HFFc6 (cell line): Measurements from ENCODE around the gene TIMM17B. TPM values are rescaled to one million over a fixed set of nuclear protein-coding genes. Genes with fewer than 3 reads are reported as not detected.
A peak's percentile ranks its signal among the peaks of the same experiment; 100 is the strongest.

ENCODE experiments used
- DNase-seq: peaks from one replicate; pipeline ENCODE4 v3.0.0-alpha.2; 2018
- H3K27ac Mint-ChIP-seq: 2 replicates; pipeline ENCODE4 v1.8.0; 2020; ENCODE audit warnings: mild to moderate bottlenecking, mixed read lengths
- H3K27me3 Mint-ChIP-seq: 2 replicates; pipeline ENCODE4 v1.8.0; 2021; ENCODE audit warnings: mild to moderate bottlenecking, moderate library complexity, mixed read lengths; ENCODE audit not compliant: insufficient read depth
- H3K36me3 Mint-ChIP-seq: 2 replicates; pipeline ENCODE4 v1.8.0; 2021; ENCODE audit warnings: low read depth, mixed read lengths
- H3K4me1 Mint-ChIP-seq: 2 replicates; pipeline ENCODE4 v1.8.0; 2020; ENCODE audit warnings: low read depth, mixed read lengths
- H3K4me3 Mint-ChIP-seq: 2 replicates; pipeline ENCODE4 v1.8.0; 2020; ENCODE audit warnings: mild to moderate bottlenecking, moderate library complexity, mixed read lengths
- H3K9me3 Mint-ChIP-seq: 2 replicates; pipeline ENCODE4 v1.8.0; 2020; ENCODE audit warnings: mild to moderate bottlenecking, mixed read lengths
- CTCF ChIP-seq: fragments of 200-600 bp; sonication (generic); IDR thresholded peaks from 2 replicates; pipeline ENCODE4 v1.5.0; 2021; ENCODE audit warnings: antibody characterized with exemption, mild to moderate bottlenecking
- total RNA-seq, 6 experiments: library from RNA; stranded (reverse); fragmentation: NEBNext Ultra II Directional; extraction: Animal tissue kit (Norgen Biotek cat#: 25700); gene quantifications; 2 replicates in 1 of 6; 3 replicates in 5 of 6; pipeline ENCODE4 v1.2.3, GENCODE V29; 2021

TIMM17B gene
- total RNA-seq, 6 experiments from 2014 or later = 53.0 to 65.2 (median 61.6) TPM

GRCh38 chrX:48918301-48918642 lies 20.7 kb upstream of the TIMM17B start:
- Mint-ChIP-seq H3K36me3 (no peaks in the 10 kb centered on the region), H3K4me3 (peak overlapping the region; percentile 86), H3K27ac (peak overlapping the region; percentile 95), H3K9me3 (no peaks in the 10 kb centered on the region), H3K4me1 (peaks cover 29% of the 10 kb centered on the region), H3K27me3 (no peaks in the 10 kb centered on the region; the same call in 1 of the 2 replicates)
- no peak for TF ChIP-seq CTCF
- no peak for DNase-seq

GRCh38 chrX:48917139-48918001 lies 19.8 kb upstream of the TIMM17B start:
- peak; percentile 94 for TF ChIP-seq CTCF
- Mint-ChIP-seq H3K9me3 (no peaks in the 10 kb centered on the region), H3K27ac (peak overlapping the region; percentile 95), H3K4me3 (peak overlapping the region; percentile 86), H3K27me3 (no peaks in the 10 kb centered on the region; the same call in 1 of the 2 replicates), H3K36me3 (no peaks in the 10 kb centered on the region), H3K4me1 (peaks cover 30% of the 10 kb centered on the region)
- peak; percentile 83 for DNase-seq

GRCh38 chrX:48914593-48915493 lies 17.3 kb upstream of the TIMM17B start:
- TF ChIP-seq CTCF = no peak
- Mint-ChIP-seq H3K27ac (no peak overlapping the region; the same call in 1 of the 2 replicates), H3K4me1 (peaks cover 28% of the 10 kb centered on the region), H3K4me3 (no peak overlapping the region), H3K9me3 (no peaks in the 10 kb centered on the region), H3K36me3 (peaks cover 11% of the 10 kb centered on the region), H3K27me3 (no peaks in the 10 kb centered on the region; the same call in 1 of the 2 replicates)
- DNase-seq = no peak

GRCh38 chrX:48913605-48914366 lies 16.2 kb upstream of the TIMM17B start:
- no peak for TF ChIP-seq CTCF
- Mint-ChIP-seq H3K4me1 (peaks cover 22% of the 10 kb centered on the region), H3K9me3 (no peaks in the 10 kb centered on the region), H3K36me3 (peaks cover 11% of the 10 kb centered on the region), H3K27ac (no peak overlapping the region), H3K4me3 (no peak overlapping the region), H3K27me3 (no peaks in the 10 kb centered on the region; the same call in 1 of the 2 replicates)
- no peak for DNase-seq
